A673 (cell line): ENCODE data around the gene ORAI1.

Experiments used
- EZH2 ChIP-seq: fragments of 200-600 bp; sonication (generic); IDR thresholded peaks from 2 replicates; pipeline ENCODE4 v1.6.1; 2017; ENCODE audit warnings: borderline replicate concordance, low read depth, mild to moderate bottlenecking, mixed read lengths, antibody characterized with exemption, low read length; ENCODE audit not compliant: poor library complexity, severe bottlenecking
- TF ChIP-seq, protein P1 (sequence below): fragments of 300-800, 200-600 bp; sonication (generic); conservative IDR thresholded peaks from 2 replicates; pipeline ENCODE4 v1.5.1; 2017; ENCODE audit warnings: low read depth, mild to moderate bottlenecking, antibody characterized with exemption, low read length, moderate library complexity, mixed read lengths

DNA sequence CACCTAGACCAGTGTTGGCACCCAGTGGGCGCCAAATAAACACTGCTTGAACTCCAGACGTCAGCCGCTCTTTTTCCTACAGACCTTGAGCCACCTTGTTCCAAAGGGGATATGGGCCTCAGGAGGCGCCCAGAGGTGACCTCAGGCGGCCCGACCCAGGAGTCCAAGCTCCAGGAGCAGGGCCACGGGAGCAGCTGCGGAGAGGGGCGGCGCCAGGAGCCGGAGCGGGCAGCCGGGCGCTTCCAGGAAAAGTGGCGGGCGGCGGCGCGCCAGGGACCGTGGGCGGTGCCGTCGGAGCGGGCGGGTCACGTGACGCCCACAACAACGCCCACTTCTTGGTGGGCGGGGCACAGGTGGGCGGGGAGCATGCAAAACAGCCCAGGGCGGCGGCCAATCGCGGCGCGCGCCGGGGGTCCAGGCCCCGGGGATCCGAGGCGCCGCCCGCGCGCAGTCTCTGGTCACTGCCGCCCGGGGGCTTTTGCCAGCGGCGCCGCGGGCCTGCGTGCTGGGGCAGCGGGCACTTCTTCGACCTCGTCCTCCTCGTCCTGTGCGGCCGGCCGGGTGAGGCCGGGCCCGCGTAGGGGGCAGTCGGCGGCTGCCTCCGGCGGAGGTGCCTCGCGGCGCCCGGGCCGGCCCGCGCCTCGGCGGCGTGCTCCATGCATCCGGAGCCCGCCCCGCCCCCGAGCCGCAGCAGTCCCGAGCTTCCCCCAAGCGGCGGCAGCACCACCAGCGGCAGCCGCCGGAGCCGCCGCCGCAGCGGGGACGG is at the start of gene ORAI1:
- TF ChIP-seq, protein P1, sequence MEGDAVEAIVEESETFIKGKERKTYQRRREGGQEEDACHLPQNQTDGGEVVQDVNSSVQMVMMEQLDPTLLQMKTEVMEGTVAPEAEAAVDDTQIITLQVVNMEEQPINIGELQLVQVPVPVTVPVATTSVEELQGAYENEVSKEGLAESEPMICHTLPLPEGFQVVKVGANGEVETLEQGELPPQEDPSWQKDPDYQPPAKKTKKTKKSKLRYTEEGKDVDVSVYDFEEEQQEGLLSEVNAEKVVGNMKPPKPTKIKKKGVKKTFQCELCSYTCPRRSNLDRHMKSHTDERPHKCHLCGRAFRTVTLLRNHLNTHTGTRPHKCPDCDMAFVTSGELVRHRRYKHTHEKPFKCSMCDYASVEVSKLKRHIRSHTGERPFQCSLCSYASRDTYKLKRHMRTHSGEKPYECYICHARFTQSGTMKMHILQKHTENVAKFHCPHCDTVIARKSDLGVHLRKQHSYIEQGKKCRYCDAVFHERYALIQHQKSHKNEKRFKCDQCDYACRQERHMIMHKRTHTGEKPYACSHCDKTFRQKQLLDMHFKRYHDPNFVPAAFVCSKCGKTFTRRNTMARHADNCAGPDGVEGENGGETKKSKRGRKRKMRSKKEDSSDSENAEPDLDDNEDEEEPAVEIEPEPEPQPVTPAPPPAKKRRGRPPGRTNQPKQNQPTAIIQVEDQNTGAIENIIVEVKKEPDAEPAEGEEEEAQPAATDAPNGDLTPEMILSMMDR, result no peak
- TF ChIP-seq EZH2, result no peak
